ENCODE data around the gene C1QA. TPM values are rescaled to one million over a fixed set of nuclear protein-coding genes. Genes with fewer than 3 reads are reported as not detected.

C1QA gene
- total RNA-seq, 1 experiment from 2014 or later = not detected

DNA sequence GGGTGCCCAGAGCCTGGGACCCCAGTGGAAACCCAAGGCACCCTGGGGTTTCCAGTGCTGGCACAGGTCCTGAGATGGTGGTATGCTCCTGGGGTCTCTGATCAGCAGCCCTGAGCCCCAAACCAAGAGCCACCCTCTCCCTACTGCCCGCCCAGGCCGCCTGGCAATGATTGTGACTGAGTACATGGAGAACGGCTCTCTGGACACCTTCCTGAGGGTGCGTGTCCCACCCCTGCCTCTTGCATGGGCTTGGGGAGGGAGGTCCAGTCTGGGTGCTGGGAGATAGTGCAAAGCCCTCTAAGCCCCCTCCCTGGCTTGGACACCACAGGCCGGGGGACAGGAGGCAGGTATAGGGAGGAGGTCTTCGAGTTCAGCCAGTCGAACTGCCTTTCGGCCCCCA, 38.4 kb upstream of the C1QA start:
- H4K20me1 ChIP-seq (ENCODE audit: low read length) = no peaks in the 10 kb centered on the region
- no peaks in the 10 kb centered on the region for H3K9me3 ChIP-seq (ENCODE audit: low read length)
- no peak overlapping the region for H3K4me3 ChIP-seq (ENCODE audit: low read length)
- H2AFZ ChIP-seq (ENCODE audit: low read length) = no peak overlapping the region
- CTCF ChIA-PET = no interaction called here
- H3K36me3 ChIP-seq (ENCODE audit: low read depth, low read length) = no peaks in the 10 kb centered on the region
- H3K4me2 ChIP-seq (ENCODE audit: low read length) = no peak overlapping the region
- intact Hi-C loops (cut with micrococcal nuclease) = no loop called here
- H3K9me2 ChIP-seq (replicated peaks; ENCODE audit: low read length) = no peaks in the 10 kb centered on the region
- H3K79me2 ChIP-seq (ENCODE audit: low read length) = no peaks in the 10 kb centered on the region
- POLR2A ChIA-PET (ENCODE audit: unreplicated experiment) = no interaction called here
- H3F3A ChIP-seq (ENCODE audit: low read length, unreplicated experiment) = no peaks in the 10 kb centered on the region
- TF ChIP-seq EZH2 (IDR thresholded peaks at IDR 0.05; ENCODE audit: low read length, unreplicated experiment) (no peak), CTCF (conservative IDR thresholded peaks at IDR 0.05; ENCODE audit: low read depth, low read length) (no peak), EZH2phosphoT487 (IDR thresholded peaks at IDR 0.05; ENCODE audit: borderline replicate concordance, low read length) (no peak)
- no peak overlapping the region for H3K9ac ChIP-seq (ENCODE audit: low read length)
- 0 out of 2 replicates have a peak, but pooled peaks cover 4% of the 10 kb centered on the region for H3K27me3 ChIP-seq (ENCODE audit: low read length)
- ATAC-seq (no peak), DNase-seq (no peak)
- no TSS peak for BruUV-seq (replicated peaks)
- no peaks in the 10 kb centered on the region for H3K4me1 ChIP-seq (ENCODE audit: insufficient read depth, low read length)
- no peak overlapping the region for H3K27ac ChIP-seq (ENCODE audit: low read length)

DNA sequence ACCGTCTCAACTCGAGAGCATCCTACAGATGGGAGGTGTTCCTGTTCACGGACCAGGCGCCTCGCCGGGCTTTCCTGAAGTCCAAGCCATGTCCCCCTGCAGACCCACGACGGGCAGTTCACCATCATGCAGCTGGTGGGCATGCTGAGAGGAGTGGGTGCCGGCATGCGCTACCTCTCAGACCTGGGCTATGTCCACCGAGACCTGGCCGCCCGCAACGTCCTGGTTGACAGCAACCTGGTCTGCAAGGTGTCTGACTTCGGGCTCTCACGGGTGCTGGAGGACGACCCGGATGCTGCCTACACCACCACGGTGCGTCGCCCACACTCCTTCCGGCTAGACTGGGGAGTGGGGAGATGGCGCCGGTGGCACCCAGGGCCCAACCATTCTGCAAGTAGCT, 37.7 kb upstream of the C1QA start:
- intact Hi-C loops (cut with micrococcal nuclease) = no loop called here

More for the DNA sequence above, 37.7 kb upstream of the C1QA start:
- no TSS peak for BruUV-seq (replicated peaks)
- Histone ChIP-seq H3K27ac (ENCODE audit: low read length) (no peak overlapping the region), H4K20me1 (ENCODE audit: low read length) (no peaks in the 10 kb centered on the region), H3K27me3 (ENCODE audit: low read length) (peaks cover 11% of the 10 kb centered on the region), H3K36me3 (ENCODE audit: low read depth, low read length) (no peaks in the 10 kb centered on the region), H3K4me3 (ENCODE audit: low read length) (no peak overlapping the region), H3K9me2 (replicated peaks; ENCODE audit: low read length) (no peaks in the 10 kb centered on the region), H2AFZ (ENCODE audit: low read length) (no peak overlapping the region), H3K79me2 (ENCODE audit: low read length) (no peaks in the 10 kb centered on the region), H3K4me2 (ENCODE audit: low read length) (no peak overlapping the region), H3K9ac (ENCODE audit: low read length) (no peak overlapping the region), H3K4me1 (ENCODE audit: insufficient read depth, low read length) (no peaks in the 10 kb centered on the region), H3F3A (ENCODE audit: low read length, unreplicated experiment) (no peaks in the 10 kb centered on the region), H3K9me3 (ENCODE audit: low read length) (no peaks in the 10 kb centered on the region)
- ChIA-PET CTCF (no interaction called here), POLR2A (ENCODE audit: unreplicated experiment) (no interaction called here)
- DNase-seq (no peak), ATAC-seq (no peak)
- TF ChIP-seq CTCF (conservative IDR thresholded peaks at IDR 0.05; ENCODE audit: low read depth, low read length) (no peak), EZH2phosphoT487 (IDR thresholded peaks at IDR 0.05; ENCODE audit: borderline replicate concordance, low read length) (no peak)

All from PC-3 (cell line).